ENCODE results near the gene CDH2. TPM values are rescaled to one million over a fixed set of nuclear protein-coding genes. Genes with fewer than 3 reads are reported as not detected.
A peak's percentile ranks its signal among the peaks of the same experiment; 100 is the strongest.

Gene CDH2
- total RNA-seq (2012; rRNA removed): 12.9 and 15.3 TPM in 2 replicates

- Histone ChIP-seq H3K27me3 (ENCODE audit: control insufficient read depth, insufficient read depth, low read length) (no peaks in the 10 kb centered on the region), H3K9ac (ENCODE audit: low read depth, low read length) (peak within 1 kb of the TSS; percentile 87), H3K36me3 (ENCODE audit: insufficient read depth, low read length) (no peaks in the 10 kb centered on the region), H3K4me1 (ENCODE audit: control insufficient read depth, insufficient read depth, low read length) (peaks cover 30% of the 10 kb centered on the region), H3K4me3 (ENCODE audit: low read length) (peak within 1 kb of the TSS; percentile 90), H3K4me2 (ENCODE audit: low read length) (peak within 1 kb of the TSS; percentile 92), H3K9me3 (replicated peaks; ENCODE audit: low read length) (no peaks in the 10 kb centered on the region)
Observed at GRCh38 chr18:28176948-28177827, at the start of gene CDH2. Gene CDH2 (minus strand): TSS chr18:28177130. CDS start chr18:28177022, 108 bp downstream.

- no peaks in the 10 kb centered on the region for H3K36me3 ChIP-seq (ENCODE audit: insufficient read depth, low read length)
- H3K27me3 ChIP-seq (ENCODE audit: control insufficient read depth, insufficient read depth, low read length): no peaks in the 10 kb centered on the region
- H3K4me1 ChIP-seq (ENCODE audit: control insufficient read depth, insufficient read depth, low read length): no peaks in the 10 kb centered on the region
- H3K9me3 ChIP-seq (replicated peaks; ENCODE audit: low read length): no peaks in the 10 kb centered on the region
- no peak overlapping the region for H3K9ac ChIP-seq (ENCODE audit: low read depth, low read length)
- H3K4me3 ChIP-seq (ENCODE audit: low read length): no peak overlapping the region
- no peak overlapping the region for H3K4me2 ChIP-seq (ENCODE audit: low read length)
Observed at GRCh38 chr18:28212060-28212459, 35.1 kb upstream of the CDH2 start.

GRCh38 chr18:28208712-28209265 is 31.9 kb upstream of the CDH2 start:
- Histone ChIP-seq H3K9ac (ENCODE audit: low read depth, low read length) (no peak overlapping the region), H3K4me2 (ENCODE audit: low read length) (no peak overlapping the region), H3K4me1 (ENCODE audit: control insufficient read depth, insufficient read depth, low read length) (peaks cover 10% of the 10 kb centered on the region)

GRCh38 chr18:28208268-28208667 is 31.3 kb upstream of the CDH2 start:
- Histone ChIP-seq H3K4me3 (ENCODE audit: low read length) (no peak overlapping the region), H3K9ac (ENCODE audit: low read depth, low read length) (no peak overlapping the region), H3K27me3 (ENCODE audit: control insufficient read depth, insufficient read depth, low read length) (no peaks in the 10 kb centered on the region), H3K4me2 (ENCODE audit: low read length) (no peak overlapping the region), H3K36me3 (ENCODE audit: insufficient read depth, low read length) (no peaks in the 10 kb centered on the region), H3K4me1 (ENCODE audit: control insufficient read depth, insufficient read depth, low read length) (peaks cover 13% of the 10 kb centered on the region), H3K9me3 (replicated peaks; ENCODE audit: low read length) (no peaks in the 10 kb centered on the region)

More at GRCh38 chr18:28208712-28209265, 31.9 kb upstream of the CDH2 start:
- Histone ChIP-seq H3K4me3 (ENCODE audit: low read length) (no peak overlapping the region), H3K27me3 (ENCODE audit: control insufficient read depth, insufficient read depth, low read length) (no peaks in the 10 kb centered on the region), H3K36me3 (ENCODE audit: insufficient read depth, low read length) (no peaks in the 10 kb centered on the region), H3K9me3 (replicated peaks; ENCODE audit: low read length) (no peaks in the 10 kb centered on the region)

GRCh38 chr18:28204154-28204553 is 27.2 kb upstream of the CDH2 start:
- Histone ChIP-seq H3K4me1 (ENCODE audit: control insufficient read depth, insufficient read depth, low read length) (peaks cover 13% of the 10 kb centered on the region), H3K4me3 (ENCODE audit: low read length) (peak overlapping the region; percentile 35), H3K4me2 (ENCODE audit: low read length) (peak overlapping the region; percentile 39), H3K27me3 (ENCODE audit: control insufficient read depth, insufficient read depth, low read length) (no peaks in the 10 kb centered on the region), H3K9ac (ENCODE audit: low read depth, low read length) (peak overlapping the region; percentile 28), H3K36me3 (ENCODE audit: insufficient read depth, low read length) (no peaks in the 10 kb centered on the region), H3K9me3 (replicated peaks; ENCODE audit: low read length) (no peaks in the 10 kb centered on the region)

GRCh38 chr18:28201056-28201455 is 24.1 kb upstream of the CDH2 start:
- Histone ChIP-seq H3K9ac (ENCODE audit: low read depth, low read length) (no peak overlapping the region), H3K4me1 (ENCODE audit: control insufficient read depth, insufficient read depth, low read length) (peaks cover 13% of the 10 kb centered on the region), H3K4me2 (ENCODE audit: low read length) (no peak overlapping the region), H3K36me3 (ENCODE audit: insufficient read depth, low read length) (no peaks in the 10 kb centered on the region), H3K4me3 (ENCODE audit: low read length) (no peak overlapping the region), H3K9me3 (replicated peaks; ENCODE audit: low read length) (no peaks in the 10 kb centered on the region), H3K27me3 (ENCODE audit: control insufficient read depth, insufficient read depth, low read length) (no peaks in the 10 kb centered on the region)

- no peak overlapping the region for H3K4me3 ChIP-seq (ENCODE audit: low read length)
Observed at GRCh38 chr18:28198620-28199019, 21.7 kb upstream of the CDH2 start.

GRCh38 chr18:28193177-28193778 is 16.3 kb upstream of the CDH2 start:
- Histone ChIP-seq H3K9me3 (replicated peaks; ENCODE audit: low read length) (no peaks in the 10 kb centered on the region), H3K4me2 (ENCODE audit: low read length) (no peak overlapping the region), H3K27me3 (ENCODE audit: control insufficient read depth, insufficient read depth, low read length) (no peaks in the 10 kb centered on the region), H3K9ac (ENCODE audit: low read depth, low read length) (no peak overlapping the region), H3K4me1 (ENCODE audit: control insufficient read depth, insufficient read depth, low read length) (no peaks in the 10 kb centered on the region), H3K36me3 (ENCODE audit: insufficient read depth, low read length) (no peaks in the 10 kb centered on the region), H3K4me3 (ENCODE audit: low read length) (no peak overlapping the region)

More at GRCh38 chr18:28198620-28199019, 21.7 kb upstream of the CDH2 start:
- no peak overlapping the region for H3K4me2 ChIP-seq (ENCODE audit: low read length)
- H3K9me3 ChIP-seq (replicated peaks; ENCODE audit: low read length): no peaks in the 10 kb centered on the region
- no peaks in the 10 kb centered on the region for H3K36me3 ChIP-seq (ENCODE audit: insufficient read depth, low read length)
- H3K4me1 ChIP-seq (ENCODE audit: control insufficient read depth, insufficient read depth, low read length): peaks cover 1% of the 10 kb centered on the region
- no peaks in the 10 kb centered on the region for H3K27me3 ChIP-seq (ENCODE audit: control insufficient read depth, insufficient read depth, low read length)
- H3K9ac ChIP-seq (ENCODE audit: low read depth, low read length): no peak overlapping the region

- Histone ChIP-seq H3K4me1 (ENCODE audit: control insufficient read depth, insufficient read depth, low read length) (no peaks in the 10 kb centered on the region), H3K4me3 (ENCODE audit: low read length) (no peak overlapping the region), H3K9ac (ENCODE audit: low read depth, low read length) (no peak overlapping the region), H3K9me3 (replicated peaks; ENCODE audit: low read length) (no peaks in the 10 kb centered on the region), H3K36me3 (ENCODE audit: insufficient read depth, low read length) (no peaks in the 10 kb centered on the region), H3K27me3 (ENCODE audit: control insufficient read depth, insufficient read depth, low read length) (no peaks in the 10 kb centered on the region), H3K4me2 (ENCODE audit: low read length) (no peak overlapping the region)
Observed at GRCh38 chr18:28189400-28190239, 12.7 kb upstream of the CDH2 start.

GRCh38 chr18:28185121-28185520 is 8.2 kb upstream of the CDH2 start:
- Histone ChIP-seq H3K4me2 (ENCODE audit: low read length) (no peak overlapping the region), H3K4me1 (ENCODE audit: control insufficient read depth, insufficient read depth, low read length) (peaks cover 9% of the 10 kb centered on the region), H3K4me3 (ENCODE audit: low read length) (no peak overlapping the region), H3K27me3 (ENCODE audit: control insufficient read depth, insufficient read depth, low read length) (no peaks in the 10 kb centered on the region), H3K9ac (ENCODE audit: low read depth, low read length) (no peak overlapping the region), H3K36me3 (ENCODE audit: insufficient read depth, low read length) (no peaks in the 10 kb centered on the region), H3K9me3 (replicated peaks; ENCODE audit: low read length) (no peaks in the 10 kb centered on the region)

All from skeletal muscle satellite cell (primary cell).